ENCODE data around the gene KPNA1. TPM values are rescaled to one million over a fixed set of nuclear protein-coding genes. Genes with fewer than 3 reads are reported as not detected.

Gene KPNA1
- total RNA-seq, 1 experiment from 2014 or later, result 64.3 TPM

DNA sequence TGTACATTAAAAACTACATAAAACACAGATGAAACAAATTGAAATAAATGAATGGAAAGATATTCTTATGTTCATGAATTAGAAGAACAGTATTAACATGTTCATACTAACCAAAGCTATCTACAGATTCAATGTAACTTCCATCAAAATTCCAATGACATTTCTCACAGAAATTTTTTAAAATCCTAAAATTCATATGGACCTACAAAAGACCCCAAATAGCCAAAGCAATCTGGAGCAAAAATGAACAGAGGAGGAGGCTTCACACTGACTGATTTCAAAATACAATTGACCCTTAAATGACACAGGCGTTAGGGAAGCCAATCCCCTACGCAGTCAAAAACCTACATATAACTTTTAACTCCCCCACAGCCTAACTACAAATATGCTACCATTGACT lies 39.4 kb downstream of the KPNA1 start:
- intact Hi-C loops (cut with micrococcal nuclease), result no loop called here
- no peak overlapping the region for H3K27ac ChIP-seq (ENCODE audit: low read length)
- H3K4me1 ChIP-seq (ENCODE audit: insufficient read depth, low read length), result no peaks in the 10 kb centered on the region
- H3K4me2 ChIP-seq (ENCODE audit: low read length), result no peak overlapping the region
- no peaks in the 10 kb centered on the region for H3K27me3 ChIP-seq (ENCODE audit: low read length)
- peaks cover 99% of the 10 kb centered on the region for H3K79me2 ChIP-seq (ENCODE audit: low read length)
- no peak overlapping the region for H3K9ac ChIP-seq (ENCODE audit: low read length)
- BruUV-seq (replicated peaks), result no TSS peak
- H2AFZ ChIP-seq (ENCODE audit: low read length), result no peak overlapping the region
- ATAC-seq (no peak), DNase-seq (no peak)
- no peaks in the 10 kb centered on the region for H3K9me3 ChIP-seq (ENCODE audit: low read length)
- TF ChIP-seq EZH2 (IDR thresholded peaks at IDR 0.05; ENCODE audit: low read length, unreplicated experiment), result no peak
- TF ChIP-seq, protein P1, sequence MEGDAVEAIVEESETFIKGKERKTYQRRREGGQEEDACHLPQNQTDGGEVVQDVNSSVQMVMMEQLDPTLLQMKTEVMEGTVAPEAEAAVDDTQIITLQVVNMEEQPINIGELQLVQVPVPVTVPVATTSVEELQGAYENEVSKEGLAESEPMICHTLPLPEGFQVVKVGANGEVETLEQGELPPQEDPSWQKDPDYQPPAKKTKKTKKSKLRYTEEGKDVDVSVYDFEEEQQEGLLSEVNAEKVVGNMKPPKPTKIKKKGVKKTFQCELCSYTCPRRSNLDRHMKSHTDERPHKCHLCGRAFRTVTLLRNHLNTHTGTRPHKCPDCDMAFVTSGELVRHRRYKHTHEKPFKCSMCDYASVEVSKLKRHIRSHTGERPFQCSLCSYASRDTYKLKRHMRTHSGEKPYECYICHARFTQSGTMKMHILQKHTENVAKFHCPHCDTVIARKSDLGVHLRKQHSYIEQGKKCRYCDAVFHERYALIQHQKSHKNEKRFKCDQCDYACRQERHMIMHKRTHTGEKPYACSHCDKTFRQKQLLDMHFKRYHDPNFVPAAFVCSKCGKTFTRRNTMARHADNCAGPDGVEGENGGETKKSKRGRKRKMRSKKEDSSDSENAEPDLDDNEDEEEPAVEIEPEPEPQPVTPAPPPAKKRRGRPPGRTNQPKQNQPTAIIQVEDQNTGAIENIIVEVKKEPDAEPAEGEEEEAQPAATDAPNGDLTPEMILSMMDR (conservative IDR thresholded peaks at IDR 0.05; ENCODE audit: low read depth, low read length), result no peak
- no peak for TF ChIP-seq EZH2phosphoT487 (IDR thresholded peaks at IDR 0.05; ENCODE audit: borderline replicate concordance, low read length)
- no peaks in the 10 kb centered on the region for H3K9me2 ChIP-seq (replicated peaks; ENCODE audit: low read length)
- CTCF ChIA-PET, result no interaction called here
- POLR2A ChIA-PET (ENCODE audit: unreplicated experiment), result no interaction called here
- peaks cover 54% of the 10 kb centered on the region for H4K20me1 ChIP-seq (ENCODE audit: low read length)
- no peaks in the 10 kb centered on the region for H3F3A ChIP-seq (ENCODE audit: low read length, unreplicated experiment)
- no peak overlapping the region for H3K4me3 ChIP-seq (ENCODE audit: low read length)
- peaks cover 14% of the 10 kb centered on the region; the same call in 1 of the 2 replicates for H3K36me3 ChIP-seq (ENCODE audit: low read depth, low read length)

GRCh38 chr3:122469659-122470058 lies 45.1 kb downstream of the KPNA1 start:
- BruUV-seq (replicated peaks), result no TSS peak
- no peak for DNase-seq
- Histone ChIP-seq H2AFZ (ENCODE audit: low read length) (no peak overlapping the region), H3K4me1 (ENCODE audit: insufficient read depth, low read length) (no peaks in the 10 kb centered on the region), H3K9ac (ENCODE audit: low read length) (no peak overlapping the region), H3K9me2 (replicated peaks; ENCODE audit: low read length) (no peaks in the 10 kb centered on the region), H3K36me3 (ENCODE audit: low read depth, low read length) (peaks cover 12% of the 10 kb centered on the region), H3F3A (ENCODE audit: low read length, unreplicated experiment) (no peaks in the 10 kb centered on the region), H3K4me2 (ENCODE audit: low read length) (no peak overlapping the region), H4K20me1 (ENCODE audit: low read length) (peaks cover 41% of the 10 kb centered on the region), H3K9me3 (ENCODE audit: low read length) (no peaks in the 10 kb centered on the region), H3K27me3 (ENCODE audit: low read length) (no peaks in the 10 kb centered on the region), H3K4me3 (ENCODE audit: low read length) (no peak overlapping the region), H3K79me2 (ENCODE audit: low read length) (peaks cover 76% of the 10 kb centered on the region), H3K27ac (ENCODE audit: low read length) (no peak overlapping the region)
- POLR2A ChIA-PET (ENCODE audit: unreplicated experiment), result no interaction called here
- intact Hi-C loops (cut with micrococcal nuclease), result no loop called here
- no peak for ATAC-seq
- CTCF ChIA-PET, result no interaction called here
- TF ChIP-seq EZH2 (IDR thresholded peaks at IDR 0.05; ENCODE audit: low read length, unreplicated experiment) (no peak), EZH2phosphoT487 (IDR thresholded peaks at IDR 0.05; ENCODE audit: borderline replicate concordance, low read length) (no peak)
- TF ChIP-seq, protein P1 (conservative IDR thresholded peaks at IDR 0.05; ENCODE audit: low read depth, low read length), result no peak

- TF ChIP-seq EZH2 (IDR thresholded peaks at IDR 0.05; ENCODE audit: low read length, unreplicated experiment) (no peak), EZH2phosphoT487 (IDR thresholded peaks at IDR 0.05; ENCODE audit: borderline replicate concordance, low read length) (no peak)
- TF ChIP-seq, protein P1 (conservative IDR thresholded peaks at IDR 0.05; ENCODE audit: low read depth, low read length), result no peak
- no peak overlapping the region for H3K27ac ChIP-seq (ENCODE audit: low read length)
- H4K20me1 ChIP-seq (ENCODE audit: low read length), result peaks cover 38% of the 10 kb centered on the region
- peaks cover 15% of the 10 kb centered on the region for H3K36me3 ChIP-seq (ENCODE audit: low read depth, low read length)
- H3K9me3 ChIP-seq (ENCODE audit: low read length), result no peaks in the 10 kb centered on the region
- H3K4me3 ChIP-seq (ENCODE audit: low read length), result no peak overlapping the region
- H2AFZ ChIP-seq (ENCODE audit: low read length), result no peak overlapping the region
- POLR2A ChIA-PET (ENCODE audit: unreplicated experiment), result no interaction called here
- ATAC-seq (no peak), DNase-seq (no peak)
- no TSS peak for BruUV-seq (replicated peaks)
- H3K9ac ChIP-seq (ENCODE audit: low read length), result no peak overlapping the region
- H3K4me2 ChIP-seq (ENCODE audit: low read length), result no peak overlapping the region
- peaks cover 72% of the 10 kb centered on the region for H3K79me2 ChIP-seq (ENCODE audit: low read length)
- no peaks in the 10 kb centered on the region for H3F3A ChIP-seq (ENCODE audit: low read length, unreplicated experiment)
- CTCF ChIA-PET, result no interaction called here
- H3K4me1 ChIP-seq (ENCODE audit: insufficient read depth, low read length), result no peaks in the 10 kb centered on the region
- H3K9me2 ChIP-seq (replicated peaks; ENCODE audit: low read length), result no peaks in the 10 kb centered on the region
- no peaks in the 10 kb centered on the region for H3K27me3 ChIP-seq (ENCODE audit: low read length)
- intact Hi-C loops (cut with micrococcal nuclease), result no loop called here
Measured at GRCh38 chr3:122468896-122469533, 45.7 kb downstream of the KPNA1 start.

Measured in PC-3 (cell line).